Measurements from ENCODE around the gene TP63. TPM values are rescaled to one million over a fixed set of nuclear protein-coding genes. Genes with fewer than 3 reads are reported as not detected.

The TP63 gene
- total RNA-seq, 3 donors from 2014 or later: 0.54 TPM; not detected in 2

GRCh38 chr3:189860296-189860695 lies 229.1 kb downstream of the TP63 start:
- peaks cover 2% of the 10 kb centered on the region for H3K27me3 Mint-ChIP-seq (ENCODE audit: low read depth)
- no peaks in the 10 kb centered on the region for H3K9me3 Mint-ChIP-seq
- H3K4me3 Mint-ChIP-seq: no peak overlapping the region
- no peaks in the 10 kb centered on the region for H3K4me1 Mint-ChIP-seq (ENCODE audit: low read depth)
- DNase-seq (no peak), ATAC-seq (no peak)
- no peaks in the 10 kb centered on the region for H3K36me3 Mint-ChIP-seq (ENCODE audit: insufficient read depth)

DNA sequence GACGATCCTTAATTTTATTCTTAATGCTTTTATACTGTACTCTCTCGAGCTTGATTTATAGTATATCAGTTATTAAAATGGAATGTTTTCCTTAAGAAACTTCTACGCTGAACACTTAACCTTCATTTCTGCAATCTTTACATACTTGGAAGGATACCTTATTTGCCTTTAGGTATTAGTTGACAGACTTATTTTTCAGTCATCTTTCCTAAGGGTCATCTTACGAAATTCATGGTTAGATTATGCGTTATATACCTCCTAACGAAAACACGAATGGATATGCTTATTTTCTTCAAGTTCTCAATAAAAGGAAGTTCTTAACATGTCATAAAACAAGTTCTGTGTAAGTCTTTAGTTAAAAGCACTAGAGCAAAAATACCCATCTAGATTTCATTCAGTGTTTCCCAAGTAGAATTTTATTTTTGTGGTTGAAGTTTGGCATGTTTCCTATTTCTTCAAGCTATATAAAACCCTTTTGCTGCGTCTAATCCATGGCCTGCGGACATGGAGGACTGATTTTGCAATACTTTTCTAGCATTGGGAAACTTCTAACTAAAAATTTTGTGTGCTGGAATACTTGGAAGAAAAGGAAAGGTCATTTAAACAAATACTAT lies 231.3 kb downstream of the TP63 start:
- no peaks in the 10 kb centered on the region for H3K4me1 Mint-ChIP-seq (ENCODE audit: low read depth)
- no peak for ATAC-seq
- no peak overlapping the region for H3K4me3 Mint-ChIP-seq

DNA sequence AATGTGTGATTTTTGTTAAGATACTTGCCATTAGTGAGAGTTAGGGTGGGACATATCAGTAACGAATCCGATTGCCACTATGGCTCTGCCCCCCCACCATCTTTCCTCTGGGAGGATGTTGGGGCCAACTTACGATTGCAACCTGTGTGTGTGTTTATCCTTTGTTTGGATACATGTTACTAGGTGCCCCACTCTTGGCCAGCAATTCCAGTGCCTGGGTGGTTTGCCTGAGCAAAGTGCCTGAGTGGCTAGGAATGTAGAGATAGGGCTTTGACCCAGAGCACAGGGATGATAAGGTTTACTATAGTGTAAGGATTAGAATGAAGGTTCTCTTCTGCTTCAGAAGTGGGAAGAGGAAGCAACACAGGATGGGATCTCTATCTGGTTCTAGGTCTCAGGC lies 231.8 kb downstream of the TP63 start:
- no peaks in the 10 kb centered on the region for H3K4me1 Mint-ChIP-seq (ENCODE audit: low read depth)
- no peak for ATAC-seq
- DNase-seq: no peak
- H3K36me3 Mint-ChIP-seq (ENCODE audit: insufficient read depth): no peaks in the 10 kb centered on the region
- no peak overlapping the region for H3K4me3 Mint-ChIP-seq
- no peaks in the 10 kb centered on the region for H3K9me3 Mint-ChIP-seq
- no peaks in the 10 kb centered on the region for H3K27me3 Mint-ChIP-seq (ENCODE audit: low read depth)

More for the DNA sequence above, 231.3 kb downstream of the TP63 start:
- Mint-ChIP-seq H3K9me3 (no peaks in the 10 kb centered on the region), H3K36me3 (ENCODE audit: insufficient read depth) (no peaks in the 10 kb centered on the region), H3K27me3 (ENCODE audit: low read depth) (no peaks in the 10 kb centered on the region)
- no peak for DNase-seq

- H3K4me3 Mint-ChIP-seq: no peak overlapping the region
- no peaks in the 10 kb centered on the region for H3K9me3 Mint-ChIP-seq
- no peak for ATAC-seq
- H3K27me3 Mint-ChIP-seq (ENCODE audit: low read depth): no peaks in the 10 kb centered on the region
- H3K4me1 Mint-ChIP-seq (ENCODE audit: low read depth): no peaks in the 10 kb centered on the region
- H3K36me3 Mint-ChIP-seq (ENCODE audit: insufficient read depth): no peaks in the 10 kb centered on the region
- DNase-seq: no peak
Measured at GRCh38 chr3:189868061-189868460, 236.9 kb downstream of the TP63 start.

- Mint-ChIP-seq H3K4me1 (ENCODE audit: low read depth) (no peaks in the 10 kb centered on the region), H3K4me3 (no peak overlapping the region), H3K36me3 (ENCODE audit: insufficient read depth) (no peaks in the 10 kb centered on the region), H3K9me3 (no peaks in the 10 kb centered on the region), H3K27me3 (ENCODE audit: low read depth) (no peaks in the 10 kb centered on the region)
- ATAC-seq (no peak), DNase-seq (no peak)
Measured at GRCh38 chr3:189869165-189869564, 238.0 kb downstream of the TP63 start.

DNA sequence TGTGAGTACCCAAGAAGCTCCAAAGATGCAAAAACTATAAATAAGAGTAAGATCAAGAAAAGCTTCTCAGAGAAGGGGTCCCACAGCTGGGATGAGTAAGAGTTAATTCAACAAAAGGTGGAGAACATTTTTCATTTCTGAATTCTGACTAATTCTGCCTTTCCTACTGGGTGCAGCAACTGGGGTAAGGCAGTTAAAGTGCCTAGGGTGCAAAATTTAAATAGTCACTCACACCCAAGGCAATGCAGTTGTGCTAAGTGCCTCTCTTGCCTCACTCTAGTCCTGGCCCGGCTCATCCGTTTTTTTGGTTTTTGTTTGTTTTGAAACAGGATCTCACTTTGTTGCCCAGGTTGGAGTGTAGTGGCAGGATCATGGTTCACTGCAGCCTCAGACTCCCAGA lies 240.2 kb downstream of the TP63 start:
- no peaks in the 10 kb centered on the region for H3K9me3 Mint-ChIP-seq
- no peaks in the 10 kb centered on the region for H3K4me1 Mint-ChIP-seq (ENCODE audit: low read depth)

DNA sequence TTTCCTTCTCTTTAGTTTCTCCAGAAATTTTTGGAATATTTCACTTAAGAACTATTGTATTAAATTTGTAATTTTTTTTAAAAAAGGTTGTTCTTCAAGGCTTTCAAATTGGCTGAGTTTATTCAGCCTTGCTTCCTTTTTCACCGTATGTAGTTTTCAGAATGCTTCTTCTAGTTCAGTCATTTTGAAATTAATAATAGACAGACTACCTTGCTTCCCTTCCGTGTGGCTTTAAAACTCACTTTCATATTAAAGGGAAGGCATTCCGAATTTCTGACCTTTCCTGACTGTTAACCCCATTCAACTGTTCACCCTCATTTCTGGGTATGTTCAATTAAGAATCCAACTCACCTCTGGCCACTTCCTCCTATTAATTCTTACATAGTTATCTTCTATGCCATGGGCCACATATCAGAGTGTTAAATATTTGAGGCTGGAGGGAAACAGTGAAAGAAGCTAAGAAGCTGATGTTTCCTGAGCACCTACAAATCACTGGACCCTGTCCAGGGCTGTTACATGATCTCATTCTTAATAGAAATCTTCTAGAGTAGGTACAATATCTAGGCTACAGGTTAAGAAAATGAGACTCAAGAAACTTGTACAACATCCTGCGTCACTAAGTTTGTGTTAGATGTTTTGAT lies 252.0 kb downstream of the TP63 start:
- H3K27me3 Mint-ChIP-seq (ENCODE audit: low read depth): peaks cover 3% of the 10 kb centered on the region
- ATAC-seq (no peak), DNase-seq (no peak)
- no peak overlapping the region for H3K4me3 Mint-ChIP-seq
- H3K9me3 Mint-ChIP-seq: no peaks in the 10 kb centered on the region
- no peaks in the 10 kb centered on the region for H3K4me1 Mint-ChIP-seq (ENCODE audit: low read depth)
- no peaks in the 10 kb centered on the region for H3K36me3 Mint-ChIP-seq (ENCODE audit: insufficient read depth)

More for the DNA sequence above, 240.2 kb downstream of the TP63 start:
- Mint-ChIP-seq H3K27me3 (ENCODE audit: low read depth) (no peaks in the 10 kb centered on the region), H3K36me3 (ENCODE audit: insufficient read depth) (no peaks in the 10 kb centered on the region), H3K4me3 (no peak overlapping the region)
- ATAC-seq (peak; percentile 18 to 28), DNase-seq (no peak)

DNA sequence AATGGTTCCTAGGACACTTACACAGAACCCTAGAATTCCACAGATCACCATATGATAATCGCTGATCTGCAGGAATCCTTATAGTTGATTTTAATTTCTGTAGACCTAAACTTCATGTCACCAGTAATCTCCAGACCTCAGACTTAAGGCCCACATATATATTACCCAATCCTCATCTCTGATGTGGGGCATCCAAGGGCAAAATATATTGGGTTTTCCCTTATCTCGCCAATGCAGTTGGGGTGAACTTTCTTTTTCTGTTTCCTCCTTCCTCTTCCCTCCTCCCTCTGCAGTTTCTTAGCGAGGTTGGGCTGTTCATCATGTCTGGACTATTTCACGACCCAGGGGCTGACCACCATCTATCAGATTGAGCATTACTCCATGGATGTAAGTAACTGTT lies 259.3 kb downstream of the TP63 start:
- DNase-seq (no peak), ATAC-seq (no peak)
- Mint-ChIP-seq H3K36me3 (ENCODE audit: insufficient read depth) (no peaks in the 10 kb centered on the region), H3K4me3 (no peak overlapping the region), H3K27me3 (ENCODE audit: low read depth) (no peaks in the 10 kb centered on the region), H3K9me3 (no peaks in the 10 kb centered on the region), H3K4me1 (ENCODE audit: low read depth) (no peaks in the 10 kb centered on the region)

GRCh38 chr3:189896533-189896932 lies 265.3 kb downstream of the TP63 start:
- H3K4me3 Mint-ChIP-seq: no peak overlapping the region
- no peak for ATAC-seq

DNA sequence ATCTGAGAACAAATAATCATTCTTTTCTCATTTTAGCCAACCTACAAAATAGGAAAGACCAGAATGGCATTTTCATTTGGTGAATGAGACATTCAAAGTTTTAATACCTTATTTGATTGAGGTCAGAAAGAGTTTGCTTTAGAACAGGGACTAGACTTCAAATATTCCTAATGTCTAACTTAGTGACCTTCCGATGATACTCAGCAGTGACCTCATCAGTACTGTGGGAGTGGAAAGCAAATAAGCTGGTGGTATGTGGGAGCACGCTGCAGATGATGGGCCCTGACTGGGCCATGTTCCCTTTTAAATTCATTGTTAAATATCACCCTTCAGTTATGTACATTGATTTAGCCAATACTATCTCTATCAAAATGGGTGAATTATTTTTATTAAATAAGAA lies 266.2 kb downstream of the TP63 start:
- no peaks in the 10 kb centered on the region for H3K27me3 Mint-ChIP-seq (ENCODE audit: low read depth)
- no peak for DNase-seq
- H3K4me3 Mint-ChIP-seq: no peak overlapping the region
- no peak for ATAC-seq
- H3K36me3 Mint-ChIP-seq (ENCODE audit: insufficient read depth): no peaks in the 10 kb centered on the region
- no peaks in the 10 kb centered on the region for H3K9me3 Mint-ChIP-seq
- H3K4me1 Mint-ChIP-seq (ENCODE audit: low read depth): no peaks in the 10 kb centered on the region

More at GRCh38 chr3:189896533-189896932, 265.3 kb downstream of the TP63 start:
- DNase-seq: no peak
- H3K36me3 Mint-ChIP-seq (ENCODE audit: insufficient read depth): no peaks in the 10 kb centered on the region
- H3K4me1 Mint-ChIP-seq (ENCODE audit: low read depth): no peaks in the 10 kb centered on the region
- H3K9me3 Mint-ChIP-seq: no peaks in the 10 kb centered on the region
- H3K27me3 Mint-ChIP-seq (ENCODE audit: low read depth): no peaks in the 10 kb centered on the region

GRCh38 chr3:189898559-189899153 lies 267.5 kb downstream of the TP63 start:
- Mint-ChIP-seq H3K4me3 (no peak overlapping the region), H3K27me3 (ENCODE audit: low read depth) (no peaks in the 10 kb centered on the region), H3K9me3 (no peaks in the 10 kb centered on the region), H3K36me3 (ENCODE audit: insufficient read depth) (no peaks in the 10 kb centered on the region), H3K4me1 (ENCODE audit: low read depth) (no peaks in the 10 kb centered on the region)
- ATAC-seq (no peak), DNase-seq (no peak)

GRCh38 chr3:189899186-189899585 lies 268.0 kb downstream of the TP63 start:
- no peaks in the 10 kb centered on the region for H3K27me3 Mint-ChIP-seq (ENCODE audit: low read depth)
- DNase-seq: no peak
- ATAC-seq: no peak
- no peaks in the 10 kb centered on the region for H3K9me3 Mint-ChIP-seq
- H3K4me3 Mint-ChIP-seq: no peak overlapping the region
- no peaks in the 10 kb centered on the region for H3K4me1 Mint-ChIP-seq (ENCODE audit: low read depth)
- no peaks in the 10 kb centered on the region for H3K36me3 Mint-ChIP-seq (ENCODE audit: insufficient read depth)

- DNase-seq (no peak), ATAC-seq (no peak)
- no peaks in the 10 kb centered on the region for H3K9me3 Mint-ChIP-seq
- no peaks in the 10 kb centered on the region for H3K4me1 Mint-ChIP-seq (ENCODE audit: low read depth)
- no peak overlapping the region for H3K4me3 Mint-ChIP-seq
- no peaks in the 10 kb centered on the region for H3K36me3 Mint-ChIP-seq (ENCODE audit: insufficient read depth)
- H3K27me3 Mint-ChIP-seq (ENCODE audit: low read depth): no peaks in the 10 kb centered on the region
Measured at GRCh38 chr3:189900578-189900977, 269.4 kb downstream of the TP63 start.

- Mint-ChIP-seq H3K4me1 (ENCODE audit: low read depth) (no peaks in the 10 kb centered on the region), H3K9me3 (no peaks in the 10 kb centered on the region), H3K36me3 (ENCODE audit: insufficient read depth) (no peaks in the 10 kb centered on the region), H3K27me3 (ENCODE audit: low read depth) (no peaks in the 10 kb centered on the region), H3K4me3 (no peak overlapping the region)
- ATAC-seq (no peak), DNase-seq (no peak)
Measured at GRCh38 chr3:189901481-189901880, 270.3 kb downstream of the TP63 start.

Data from activated T-cell treated with anti-CD3 and anti-CD28 coated beads, Interleukin-2, amount 50 U/mL, for 4 hours (primary cell).